ENCODE measurements around the gene BBS1.

DNA sequence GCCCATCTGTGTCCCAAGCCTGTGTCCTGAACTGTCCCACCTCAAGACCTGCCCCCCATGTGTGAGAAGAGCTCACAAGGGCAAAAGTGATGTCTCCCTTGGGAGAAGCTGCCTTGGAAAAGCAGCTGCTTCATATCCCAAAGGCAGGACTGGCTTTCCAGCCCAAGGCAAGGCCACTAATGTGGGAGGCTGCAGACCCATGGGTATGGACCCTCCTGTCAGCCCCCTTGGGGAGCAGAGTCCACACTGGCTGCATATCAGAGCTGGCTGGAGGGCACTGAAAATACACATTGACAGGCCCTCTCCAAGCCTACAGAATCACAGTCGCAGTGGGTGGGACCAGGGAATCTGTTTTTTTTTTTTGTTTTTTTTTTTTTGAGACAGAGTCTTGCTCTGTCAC, 41.0 kb upstream of the BBS1 start:
- TF ChIP-seq, protein P1, sequence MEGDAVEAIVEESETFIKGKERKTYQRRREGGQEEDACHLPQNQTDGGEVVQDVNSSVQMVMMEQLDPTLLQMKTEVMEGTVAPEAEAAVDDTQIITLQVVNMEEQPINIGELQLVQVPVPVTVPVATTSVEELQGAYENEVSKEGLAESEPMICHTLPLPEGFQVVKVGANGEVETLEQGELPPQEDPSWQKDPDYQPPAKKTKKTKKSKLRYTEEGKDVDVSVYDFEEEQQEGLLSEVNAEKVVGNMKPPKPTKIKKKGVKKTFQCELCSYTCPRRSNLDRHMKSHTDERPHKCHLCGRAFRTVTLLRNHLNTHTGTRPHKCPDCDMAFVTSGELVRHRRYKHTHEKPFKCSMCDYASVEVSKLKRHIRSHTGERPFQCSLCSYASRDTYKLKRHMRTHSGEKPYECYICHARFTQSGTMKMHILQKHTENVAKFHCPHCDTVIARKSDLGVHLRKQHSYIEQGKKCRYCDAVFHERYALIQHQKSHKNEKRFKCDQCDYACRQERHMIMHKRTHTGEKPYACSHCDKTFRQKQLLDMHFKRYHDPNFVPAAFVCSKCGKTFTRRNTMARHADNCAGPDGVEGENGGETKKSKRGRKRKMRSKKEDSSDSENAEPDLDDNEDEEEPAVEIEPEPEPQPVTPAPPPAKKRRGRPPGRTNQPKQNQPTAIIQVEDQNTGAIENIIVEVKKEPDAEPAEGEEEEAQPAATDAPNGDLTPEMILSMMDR (conservative IDR thresholded peaks at IDR 0.05; ENCODE audit: low read length) = no peak
- no peak for TF ChIP-seq EZH2phosphoT487 (IDR thresholded peaks at IDR 0.05; ENCODE audit: borderline replicate concordance, low read depth, low read length)
